AG08396 (cell line): ENCODE data around the gene ZNF236.

Experiments used
- DNase-seq: peaks from one replicate; pipeline ENCODE4 v3.0.0; 2012; ENCODE audit warnings: low spot score, mixed read lengths

The ZNF236 gene

GRCh38 chr18:76972846-76973519 is 150.6 kb downstream of the ZNF236 start:
- no peak for DNase-seq

- DNase-seq, result no peak
These were observed 151.3 kb downstream of the ZNF236 start for GRCh38 chr18:76973520-76974266.

- DNase-seq, result no peak
These were observed 152.0 kb downstream of the ZNF236 start for GRCh38 chr18:76974386-76974785.

GRCh38 chr18:76975577-76976110 is 153.3 kb downstream of the ZNF236 start:
- no peak for DNase-seq

- DNase-seq, result no peak
These were observed 154.8 kb downstream of the ZNF236 start for GRCh38 chr18:76977108-76977621.

GRCh38 chr18:76977684-76978232 is 155.4 kb downstream of the ZNF236 start:
- no peak for DNase-seq

- no peak for DNase-seq
These were observed 156.3 kb downstream of the ZNF236 start for GRCh38 chr18:76978616-76979015.

GRCh38 chr18:76979111-76979751 is 156.9 kb downstream of the ZNF236 start:
- no peak for DNase-seq

GRCh38 chr18:76979906-76980305 is 157.5 kb downstream of the ZNF236 start:
- no peak for DNase-seq

- no peak for DNase-seq
These were observed 158.5 kb downstream of the ZNF236 start for GRCh38 chr18:76980663-76981395.

GRCh38 chr18:76981396-76981968 is 159.1 kb downstream of the ZNF236 start:
- DNase-seq, result no peak

- DNase-seq, result no peak
These were observed 159.7 kb downstream of the ZNF236 start for GRCh38 chr18:76982038-76982437.

GRCh38 chr18:76982841-76983583 is 160.7 kb downstream of the ZNF236 start:
- DNase-seq, result peak; percentile 92

- DNase-seq, result no peak
These were observed 161.3 kb downstream of the ZNF236 start for GRCh38 chr18:76983613-76984051.

GRCh38 chr18:76984193-76985155 is 162.1 kb downstream of the ZNF236 start:
- no peak for DNase-seq

- no peak for DNase-seq
These were observed 163.0 kb downstream of the ZNF236 start for GRCh38 chr18:76985156-76985950.

- DNase-seq, result no peak
These were observed 163.5 kb downstream of the ZNF236 start for GRCh38 chr18:76985951-76986236.

GRCh38 chr18:76986406-76986805 is 164.0 kb downstream of the ZNF236 start:
- DNase-seq, result no peak
